ENCODE data around the gene MEX3D.

The MEX3D gene

DNA sequence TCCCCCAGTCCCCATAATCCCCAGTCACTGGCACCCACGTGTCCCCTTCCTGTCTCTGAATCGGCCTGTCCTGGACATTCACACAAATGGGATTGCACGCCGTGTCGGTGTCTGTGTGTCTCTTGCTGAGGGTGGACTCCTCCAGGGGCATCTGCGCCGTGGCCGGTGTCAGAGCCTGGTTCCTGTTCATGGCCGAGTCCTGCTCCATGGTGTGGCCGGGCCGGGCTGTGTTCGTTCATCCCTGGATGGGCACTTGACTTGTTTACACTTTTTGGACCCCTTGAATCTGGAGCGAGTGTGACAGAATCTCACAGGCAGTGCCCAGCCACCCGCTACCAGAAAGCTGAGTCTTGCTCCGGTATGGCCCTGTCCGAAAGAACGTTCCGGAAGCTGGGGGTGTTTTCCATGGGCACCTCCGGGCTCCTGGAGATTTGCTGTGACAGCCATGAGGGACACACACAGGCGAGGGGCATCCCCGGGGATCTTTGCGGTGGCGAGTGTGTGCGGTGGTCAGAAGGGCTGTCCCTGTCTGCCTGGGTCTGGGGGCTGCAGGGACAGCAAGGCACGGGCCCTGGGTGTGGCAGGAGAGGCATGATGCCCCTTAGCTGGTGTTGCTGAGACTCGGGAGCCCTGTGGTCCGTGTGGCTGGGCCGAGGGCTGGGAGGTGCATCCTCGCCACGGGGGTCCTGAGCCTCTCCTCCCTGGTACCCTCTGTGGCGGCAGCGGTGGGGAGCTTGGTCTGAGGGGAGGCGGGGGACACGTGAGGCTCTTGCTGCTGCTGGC, 6.4 kb upstream of the MEX3D start:
- DNase-seq (ENCODE audit: low read depth in 3 of 3, low spot score in 1 of 3): no peak

DNA sequence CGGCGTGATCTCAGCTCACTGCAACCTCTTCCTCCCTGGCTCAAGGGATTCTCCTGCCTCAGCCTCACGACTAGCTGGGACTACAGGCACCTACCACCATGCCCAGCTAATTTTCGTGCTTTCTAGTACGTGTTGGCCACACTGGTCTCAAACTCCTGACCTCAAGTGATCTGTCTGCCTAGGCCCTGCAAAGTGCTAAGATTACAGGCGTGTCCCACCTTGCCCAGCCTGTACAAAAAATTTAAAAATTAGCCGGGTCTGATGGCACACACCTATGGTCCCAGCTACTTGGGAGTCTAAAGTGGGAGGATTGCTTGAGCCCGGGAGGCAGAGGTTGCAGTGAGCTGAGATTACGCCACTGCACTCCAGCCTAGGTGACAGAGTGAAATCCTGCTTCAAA, 4.7 kb upstream of the MEX3D start:
- no peak for DNase-seq (ENCODE audit: low read depth in 3 of 3, low spot score in 1 of 3)

DNA sequence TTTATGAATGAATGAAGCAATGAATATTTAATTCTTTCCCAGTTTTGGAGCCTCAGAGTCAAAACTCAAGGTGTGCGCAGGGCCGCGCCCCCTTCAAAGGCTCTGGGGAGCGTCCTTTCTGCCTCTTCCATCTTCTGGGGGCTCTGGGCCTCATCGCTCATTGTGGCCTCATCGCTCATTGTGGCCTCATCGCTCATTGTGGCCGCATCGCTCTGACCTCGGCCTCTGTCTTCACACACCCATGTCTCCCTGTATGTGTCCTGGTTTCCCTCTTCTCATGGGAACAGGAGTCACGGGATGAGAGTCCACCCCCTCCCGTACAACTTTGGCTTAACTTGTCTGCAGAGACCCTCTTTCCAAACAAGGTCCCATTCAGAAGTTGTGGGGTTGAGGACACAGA, 3.2 kb upstream of the MEX3D start:
- DNase-seq (ENCODE audit: low read depth in 3 of 3, low spot score in 1 of 3): no peak

DNA sequence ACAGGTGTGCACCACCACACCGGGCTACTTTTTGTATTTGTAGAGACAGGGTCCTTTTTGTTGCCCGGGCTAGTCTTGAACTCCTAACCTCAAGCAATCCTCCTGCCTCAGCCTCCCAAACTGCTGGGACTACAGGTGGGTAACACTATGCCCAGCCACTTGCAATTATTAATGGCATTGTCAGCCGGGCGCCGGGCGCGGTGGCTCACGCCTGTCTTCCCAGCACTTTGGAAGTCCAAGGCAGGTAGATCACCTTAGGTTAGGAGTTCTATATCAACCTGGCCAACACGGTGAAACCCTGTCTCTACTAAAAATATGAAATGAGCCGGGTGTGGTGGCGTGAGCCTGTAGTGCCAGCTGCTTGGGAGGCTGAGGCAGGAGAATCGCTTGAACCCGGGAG, 2.7 kb upstream of the MEX3D start:
- no peak for DNase-seq (ENCODE audit: low read depth in 3 of 3, low spot score in 1 of 3)

DNA sequence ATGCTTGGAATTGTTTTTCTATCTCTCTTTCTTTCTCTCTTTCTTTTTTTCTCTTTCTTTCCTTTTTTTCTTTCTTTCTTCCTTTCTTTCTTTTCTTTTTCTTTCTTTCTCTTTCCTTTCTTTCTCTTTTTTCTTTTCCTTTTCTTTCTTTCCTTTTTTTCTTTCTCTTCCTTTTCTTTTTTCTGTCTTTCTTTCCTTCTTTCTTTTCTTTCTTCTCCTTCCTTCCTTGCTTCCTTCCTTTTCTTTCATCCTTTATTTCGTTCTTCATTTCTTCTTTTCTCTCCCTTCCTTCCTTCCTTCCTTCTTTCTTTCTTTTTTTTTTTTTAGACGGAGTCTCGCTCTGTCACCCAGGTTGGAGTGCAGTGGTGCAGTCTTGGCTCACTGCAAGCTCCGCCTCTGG, 1.9 kb upstream of the MEX3D start:
- no peak for DNase-seq (ENCODE audit: low read depth in 3 of 3, low spot score in 1 of 3)

DNA sequence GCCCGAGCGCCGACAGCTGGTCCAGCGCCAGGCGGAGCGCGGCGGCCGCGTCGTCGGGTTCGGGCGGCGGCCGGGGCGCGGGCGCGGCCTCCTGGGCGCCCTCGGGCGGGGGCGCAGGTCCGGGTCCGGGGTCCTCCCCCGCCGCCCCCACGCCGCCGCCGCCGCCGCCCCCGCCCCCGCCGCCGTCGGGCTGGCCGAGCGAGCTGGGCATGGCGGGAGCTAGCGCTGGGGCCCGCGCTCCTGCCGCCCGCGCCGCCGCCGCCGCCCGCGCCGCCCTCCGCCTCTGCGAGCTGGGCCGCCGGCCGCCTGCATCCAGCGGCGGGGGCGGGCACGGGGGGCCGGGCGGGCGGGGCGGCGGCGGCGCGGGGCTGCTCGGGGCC, 287 bp downstream of the MEX3D start:
- DNase-seq (ENCODE audit: low read depth in 3 of 3, low spot score in 1 of 3): no peak

DNA sequence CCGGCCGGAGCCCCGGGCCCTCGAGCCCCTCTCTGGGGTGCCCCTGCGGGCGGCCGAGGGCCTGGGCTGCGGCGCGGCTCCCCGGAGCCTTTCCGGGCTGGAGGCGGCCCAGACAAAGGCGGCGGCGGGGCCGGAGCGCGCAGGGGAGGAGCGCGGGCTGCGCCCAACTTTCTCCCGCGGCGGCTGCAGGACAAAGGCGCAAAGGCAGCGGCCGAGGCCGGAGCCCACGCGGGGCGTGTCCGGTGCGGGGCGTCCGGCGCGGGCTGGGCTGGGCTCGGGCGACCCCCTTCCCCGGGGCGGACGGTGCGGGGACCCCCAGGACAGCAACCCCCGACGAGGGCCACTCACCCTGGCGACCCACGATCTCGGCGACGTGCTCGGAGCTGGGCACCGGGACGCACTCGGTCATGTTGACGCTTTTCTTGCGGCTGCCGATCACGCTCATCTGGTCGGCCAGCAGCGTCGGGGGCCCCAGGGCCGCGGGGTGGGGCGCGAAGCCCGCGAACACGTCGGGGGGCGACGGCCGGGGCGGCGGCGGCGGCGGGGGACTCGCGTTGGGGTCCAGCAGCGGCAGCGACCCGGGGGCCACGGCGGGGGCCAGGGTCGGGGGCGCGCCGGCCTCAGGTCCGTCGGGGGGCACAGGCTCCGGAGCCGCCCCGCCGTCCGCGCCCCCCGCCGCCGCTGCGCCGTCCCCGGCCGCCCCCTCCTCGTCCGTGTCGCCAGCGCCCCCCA, 843 bp downstream of the MEX3D start:
- DNase-seq (ENCODE audit: low read depth in 3 of 3, low spot score in 1 of 3): no peak

DNA sequence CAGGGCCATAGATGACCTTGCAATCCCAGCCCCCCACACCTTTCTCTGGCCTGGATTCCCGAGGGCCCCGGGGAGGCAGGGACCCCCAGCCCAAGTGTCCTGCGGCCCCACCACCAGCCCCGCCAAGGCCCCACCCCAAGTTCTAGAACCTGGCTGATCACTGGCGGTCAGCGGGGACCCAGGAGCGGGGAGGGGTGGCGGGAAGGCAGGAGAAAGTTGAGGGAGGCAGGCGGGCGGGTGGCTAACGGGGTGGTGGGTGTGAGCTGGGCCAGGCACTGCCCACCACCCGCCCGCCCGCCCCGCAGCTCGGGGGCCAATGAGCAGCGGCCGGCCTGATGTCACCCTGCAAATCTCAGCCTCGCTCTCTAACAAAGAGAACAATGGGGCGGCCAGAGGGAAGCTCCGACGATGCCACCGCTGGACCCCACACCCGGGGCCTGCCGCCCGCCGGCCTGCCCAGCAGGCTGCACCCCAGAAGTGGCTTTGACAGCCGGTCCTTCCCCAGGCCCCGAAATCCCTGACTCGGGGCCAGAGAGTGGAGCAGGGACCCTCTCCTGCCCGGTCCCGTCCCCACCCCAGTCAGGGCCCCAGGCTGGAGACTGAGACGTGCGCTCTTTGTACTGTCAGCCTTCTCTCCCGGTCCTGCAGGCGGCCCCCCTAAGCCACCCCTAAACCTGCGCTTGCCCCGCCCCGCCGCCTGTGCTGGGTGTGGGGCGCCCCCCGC, 1.6 kb downstream of the MEX3D start:
- no peak for DNase-seq (ENCODE audit: low read depth in 3 of 3, low spot score in 1 of 3)

DNA sequence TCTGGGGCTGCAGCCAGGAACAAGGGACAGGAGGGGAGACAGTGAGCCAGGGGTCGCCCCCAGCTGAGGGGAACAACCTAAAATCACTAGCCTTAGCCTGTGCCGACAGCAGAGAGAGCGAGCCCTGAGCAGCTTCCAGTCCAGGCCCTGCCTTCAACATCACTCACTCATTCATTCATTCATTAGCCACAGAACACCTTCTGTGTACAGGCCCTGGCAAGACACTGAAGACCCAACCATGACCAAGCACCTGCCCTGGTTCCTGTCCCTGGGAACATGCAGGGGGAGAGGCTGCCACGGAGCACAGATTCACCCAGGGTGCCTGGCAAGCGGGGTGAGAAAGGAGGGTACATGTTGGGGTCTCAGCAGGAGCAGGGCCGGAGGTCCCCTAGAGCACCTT, 4.9 kb downstream of the MEX3D start:
- no peak for DNase-seq (ENCODE audit: low read depth in 3 of 3, low spot score in 1 of 3)

DNA sequence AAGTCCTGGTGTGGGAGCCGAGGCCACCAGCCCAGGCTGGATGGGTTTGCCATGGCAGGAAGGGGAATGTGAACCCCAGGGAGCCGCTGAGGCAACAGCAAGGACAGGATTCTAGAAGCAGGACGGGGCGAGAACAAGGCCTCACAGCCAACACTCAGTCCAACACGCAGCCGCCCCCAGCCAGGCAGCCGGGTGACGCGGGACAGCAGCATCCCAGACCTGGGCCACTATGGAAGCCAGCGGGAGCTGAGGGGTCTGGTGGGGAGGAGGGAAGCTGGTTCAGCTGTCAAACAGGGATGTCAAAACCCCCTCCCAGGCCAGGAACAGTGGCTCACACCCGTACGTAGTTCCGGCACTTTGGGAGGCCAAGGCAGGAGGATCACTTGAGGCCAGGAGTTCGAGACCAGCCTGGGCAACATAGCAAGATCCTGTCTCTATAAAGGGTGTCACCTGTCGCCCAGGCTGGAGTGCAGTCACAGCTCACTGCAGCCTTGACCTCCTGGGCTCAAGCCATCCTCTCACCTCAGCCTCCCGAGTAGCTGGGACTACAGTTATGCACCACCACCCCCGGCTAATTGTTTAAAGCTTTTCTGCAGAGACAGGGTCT, 6.8 kb downstream of the MEX3D start:
- no peak for DNase-seq (ENCODE audit: low read depth in 3 of 3, low spot score in 1 of 3)

DNA sequence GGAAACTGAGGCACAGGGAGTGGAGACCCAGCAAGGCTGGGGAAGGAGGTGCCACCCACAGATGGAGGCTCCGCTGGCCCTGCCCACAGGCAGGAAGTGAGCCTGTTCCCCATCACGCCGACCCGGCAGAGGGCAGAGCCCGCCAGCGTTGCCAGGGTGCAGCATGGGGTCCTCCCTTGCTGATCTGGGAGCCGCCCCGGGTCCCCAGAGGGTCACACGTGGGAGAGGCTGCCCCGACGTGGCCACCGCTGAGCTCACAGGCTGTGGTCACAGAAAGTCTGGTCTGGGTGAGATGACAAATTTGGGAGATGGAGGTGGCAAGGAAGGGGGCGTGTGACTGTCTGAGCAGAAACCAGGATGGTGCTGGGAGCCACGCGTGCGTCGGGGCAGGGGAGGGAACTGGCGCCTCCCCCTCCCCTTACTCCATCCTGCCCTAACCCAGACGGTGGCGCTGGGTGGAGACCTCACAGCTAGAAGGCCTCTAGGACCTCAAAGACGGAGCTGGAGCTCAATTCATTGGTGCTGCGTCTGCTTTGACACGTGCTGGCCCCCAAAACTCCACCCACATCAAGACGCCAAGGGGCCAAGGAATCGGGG, 7.7 kb downstream of the MEX3D start:
- DNase-seq (ENCODE audit: low read depth in 3 of 3, low spot score in 1 of 3): no peak

DNA sequence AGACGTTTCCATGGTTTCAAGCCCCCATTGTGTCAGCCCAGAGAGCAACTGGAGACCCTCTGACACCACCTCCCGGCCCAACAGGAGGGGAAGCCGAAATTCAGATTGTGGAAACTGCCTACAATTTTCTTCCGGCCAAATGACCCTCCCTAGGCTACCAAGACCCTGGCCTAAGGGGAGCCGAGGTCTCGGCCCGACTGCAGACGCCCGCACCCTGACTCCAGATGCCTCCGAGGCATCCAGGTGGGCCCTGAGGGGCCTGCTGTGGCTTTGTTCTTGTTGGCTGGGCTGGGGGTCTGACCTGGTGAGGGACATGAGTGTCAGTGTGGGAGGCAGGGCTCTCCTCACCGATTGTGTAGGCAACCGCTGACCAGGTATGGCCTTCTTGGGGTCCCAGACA, 9.6 kb downstream of the MEX3D start:
- DNase-seq (ENCODE audit: low read depth in 3 of 3, low spot score in 1 of 3): no peak

DNA sequence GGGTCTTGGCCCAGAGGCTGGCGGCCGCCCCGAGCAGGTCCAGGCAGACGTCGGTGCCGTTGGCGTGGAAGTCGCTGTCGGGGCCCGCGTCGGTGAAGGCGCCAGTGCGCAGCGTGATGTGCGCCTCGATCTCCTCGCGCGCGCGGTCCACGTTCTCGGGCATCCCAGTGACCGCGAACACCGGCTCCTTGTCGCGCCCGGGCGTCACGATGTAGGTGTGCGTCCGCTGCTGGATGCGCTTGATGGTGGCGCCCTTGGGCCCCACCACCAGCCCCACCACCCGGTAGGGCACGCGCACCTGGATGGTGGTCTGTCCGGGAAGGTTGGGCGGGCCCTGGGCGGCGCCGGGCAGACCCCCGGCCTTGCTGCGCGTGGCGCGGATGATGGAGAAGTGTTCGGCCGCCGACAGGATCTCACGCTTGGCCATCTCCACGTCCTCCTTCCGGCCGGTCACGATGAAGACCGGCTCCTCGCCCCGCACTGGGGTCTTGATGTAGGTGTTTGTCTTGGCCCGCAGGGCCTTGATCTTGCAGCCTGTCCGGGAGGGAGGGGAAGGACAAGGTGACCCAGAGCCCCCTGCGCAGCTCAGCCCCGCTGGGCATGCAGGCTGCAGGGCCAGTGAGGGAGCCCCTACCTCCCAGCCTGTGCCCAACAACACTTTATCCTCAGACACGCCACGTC, 11.6 kb downstream of the MEX3D start:
- DNase-seq (ENCODE audit: low read depth in 3 of 3, low spot score in 1 of 3): no peak

DNA sequence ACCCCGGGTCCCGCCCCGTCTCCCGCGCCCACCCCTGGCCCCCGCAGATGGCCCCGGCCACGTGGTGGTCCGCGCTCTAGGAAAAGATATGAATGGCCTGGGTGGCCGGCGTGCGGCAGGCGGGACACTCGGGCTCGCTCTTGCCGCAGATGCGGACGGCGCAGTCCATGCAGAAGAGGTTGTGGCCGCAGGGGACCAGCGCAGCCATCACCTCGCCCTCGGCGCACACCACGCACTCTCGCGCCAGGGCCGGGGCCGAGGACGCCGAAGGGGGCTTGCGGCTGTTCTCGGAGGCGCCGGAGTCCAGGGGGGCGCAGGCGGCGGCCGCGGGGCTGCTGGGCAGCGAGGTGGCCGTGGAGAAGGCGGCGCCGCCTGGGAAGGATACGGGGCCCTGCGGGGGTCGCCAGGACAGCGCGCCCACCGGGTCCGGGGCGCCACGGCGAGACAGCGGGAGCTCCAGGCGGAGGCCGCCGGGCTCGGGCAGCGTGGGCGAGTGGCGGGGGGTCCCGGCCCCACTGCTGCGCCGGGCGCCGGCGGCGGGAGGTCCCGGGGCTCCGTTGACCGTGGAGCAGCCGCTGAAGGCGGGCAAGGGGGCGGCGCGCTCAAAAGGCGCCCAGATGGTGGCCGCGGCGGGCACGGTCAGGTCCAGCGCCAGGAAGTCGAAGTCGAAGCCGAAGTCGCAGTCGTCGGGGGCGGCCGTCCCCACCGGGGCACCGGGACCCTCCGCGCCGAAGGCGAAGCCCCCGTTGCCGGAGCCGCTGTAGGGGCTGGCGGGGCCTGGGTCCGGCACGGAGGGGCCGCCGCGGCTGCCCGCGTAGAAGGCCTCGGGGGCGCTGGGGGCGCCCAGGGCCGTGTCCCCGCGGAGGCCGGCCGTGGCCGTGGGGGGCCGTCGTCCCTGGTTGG, 12.4 kb downstream of the MEX3D start:
- no peak for DNase-seq (ENCODE audit: low read depth in 3 of 3, low spot score in 1 of 3)

DNA sequence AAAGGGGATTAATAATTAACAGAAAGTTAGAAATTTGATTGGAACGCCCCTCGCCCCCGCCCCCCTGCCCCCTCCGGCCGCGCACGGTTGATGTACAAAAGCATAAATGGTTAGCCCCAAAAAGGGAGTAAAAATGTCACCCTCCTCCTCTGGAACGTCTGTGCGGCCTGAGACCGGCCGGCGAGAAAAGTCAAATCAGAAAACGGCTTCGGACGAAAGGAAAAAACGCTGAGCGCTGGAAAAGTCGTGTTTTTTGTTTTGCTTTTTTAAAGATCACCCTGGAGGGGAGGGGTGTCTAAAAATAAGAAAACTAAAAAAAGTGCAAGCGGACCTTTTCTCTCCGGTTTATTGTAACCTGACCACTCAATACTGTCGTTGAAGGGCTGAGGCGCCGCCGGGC, 13.2 kb downstream of the MEX3D start:
- no peak for DNase-seq (ENCODE audit: low read depth in 3 of 3, low spot score in 1 of 3)

DNA sequence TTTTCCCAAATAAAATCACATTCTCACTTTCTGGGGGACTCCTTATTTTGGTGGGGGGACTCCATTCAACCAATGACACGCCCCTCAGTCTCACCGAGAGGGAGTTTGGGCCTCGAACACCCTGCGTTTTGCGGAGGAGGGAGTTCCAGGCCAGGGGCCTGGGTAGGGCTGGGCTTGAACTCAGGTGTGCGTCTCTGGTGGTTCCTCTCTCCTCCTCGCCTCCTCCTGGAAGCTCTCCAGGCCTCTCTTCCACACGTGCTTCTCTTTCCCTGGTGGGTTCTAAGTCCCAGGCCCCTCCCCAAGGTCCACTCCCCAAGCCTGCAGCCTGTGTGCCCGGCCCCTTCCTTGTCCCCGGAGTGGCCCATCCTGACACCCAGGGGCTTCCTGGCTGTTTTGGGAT, 14.7 kb downstream of the MEX3D start:
- no peak for DNase-seq (ENCODE audit: low read depth in 3 of 3, low spot score in 1 of 3)

DNA sequence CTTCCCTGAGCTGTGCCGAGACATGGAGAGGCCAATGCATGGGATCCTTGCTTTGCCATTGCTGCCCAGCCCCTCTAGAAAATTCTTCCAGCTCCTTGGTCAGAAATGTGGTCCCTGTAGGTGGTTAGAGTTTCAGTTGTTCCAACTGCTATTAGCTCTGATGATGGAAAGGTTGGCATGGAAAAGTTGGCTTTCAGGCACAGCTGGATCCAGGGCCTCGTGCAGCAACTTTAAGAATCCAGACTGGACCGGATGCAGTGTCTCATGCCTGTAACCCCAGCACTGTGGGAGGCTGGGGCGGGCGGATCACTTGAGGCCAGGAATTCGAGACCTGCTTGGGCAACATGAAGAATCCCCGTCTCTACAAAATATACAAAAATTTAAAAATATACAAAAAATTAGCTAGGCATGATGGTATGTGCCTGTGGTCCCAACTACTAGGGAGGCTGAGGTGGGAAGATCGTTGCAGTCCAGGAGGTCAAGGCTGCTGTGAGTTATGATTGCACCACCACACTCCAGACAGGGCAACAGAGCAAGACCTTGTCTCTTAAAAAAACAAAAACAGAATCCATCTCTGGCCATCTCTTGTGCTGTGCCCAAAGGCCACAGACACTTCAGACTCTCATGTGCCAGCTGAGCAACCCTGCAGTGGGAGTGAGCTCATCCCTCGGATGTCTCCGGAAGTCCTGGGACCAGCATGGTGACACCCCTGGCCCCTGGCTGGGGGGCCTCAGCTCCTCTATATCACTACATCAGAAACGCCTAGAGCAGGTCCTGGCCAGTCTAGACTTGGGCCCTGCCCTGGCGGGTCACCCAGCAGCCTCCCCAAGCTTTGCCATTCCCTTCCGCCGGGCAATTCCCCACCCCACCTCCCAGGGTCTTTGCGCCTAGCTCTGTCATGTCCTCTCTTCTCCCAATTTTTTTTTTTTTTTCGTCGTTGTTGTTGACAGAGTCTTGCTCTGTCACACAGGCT, 16.8 kb downstream of the MEX3D start:
- no peak for DNase-seq (ENCODE audit: low read depth in 3 of 3, low spot score in 1 of 3)

DNA sequence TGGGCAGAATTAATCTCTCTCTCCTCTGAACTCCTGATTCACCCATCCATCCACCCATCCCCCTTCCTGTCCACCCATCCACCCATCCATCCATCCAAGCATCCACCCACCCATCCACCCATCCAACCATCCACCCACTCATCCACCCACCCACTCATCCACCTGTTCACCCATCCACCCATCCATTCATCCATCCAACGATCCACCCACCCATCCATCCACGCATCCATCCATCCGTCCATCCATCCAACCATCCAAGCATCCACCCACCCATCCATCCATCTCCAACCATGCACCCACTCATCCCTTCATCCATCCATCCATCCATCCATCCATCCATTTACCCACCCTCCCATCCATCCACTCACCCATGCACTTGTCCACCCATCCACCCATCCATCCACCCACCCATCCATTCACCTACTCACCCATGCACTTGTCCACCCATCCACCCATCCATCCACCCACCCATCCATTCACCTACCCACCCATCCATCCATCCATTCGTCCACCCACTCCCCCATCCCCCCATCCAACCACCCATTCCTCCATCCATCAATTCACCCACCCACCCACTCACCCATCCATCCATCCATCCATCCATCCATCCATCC, 18.7 kb downstream of the MEX3D start:
- DNase-seq (ENCODE audit: low read depth in 3 of 3, low spot score in 1 of 3): no peak
